A673 (cell line): ENCODE measurements around the gene CARD9. TPM values are rescaled to one million over a fixed set of nuclear protein-coding genes. Genes with fewer than 3 reads are reported as not detected.

ENCODE experiments used
- BruUV-seq: library from RNA; stranded (reverse); fragments of 400-500 nt; replicated peaks from 2 replicates; lab custom pipeline; 2021; lab: Mats Ljungman, UMichigan
- CTCF ChIA-PET: fragments of 300-600 bp; sonication (Branson Sonifier 250); formaldehyde crosslinking; loops from one replicate; lab custom pipeline; 2022; ENCODE audit warnings: antibody characterized with exemption; lab: Charles Lee
- POLR2A ChIA-PET: fragments of 300-600 bp; sonication (Branson Sonifier 250); formaldehyde crosslinking; loops from one replicate; lab custom pipeline; 2022; ENCODE audit warnings: antibody characterized with exemption; ENCODE audit not compliant: low non-redundant PET; lab: Charles Lee
- DNase-seq: peaks from one replicate; pipeline ENCODE4 v3.0.0-alpha.2; 2015; ENCODE audit warnings: low spot score
- H3K27ac ChIP-seq: fragments of 200-600 bp; sonication (generic); 2 replicates; pipeline ENCODE4 v1.5.1; 2016; ENCODE audit warnings: mixed run types, low read depth, mild to moderate bottlenecking, mixed read lengths, antibody characterized with exemption, low read length; ENCODE audit not compliant: poor library complexity, severe bottlenecking
- H3K27me3 ChIP-seq: fragments of 200-600 bp; sonication (generic); replicated peaks from 2 replicates; pipeline ENCODE4 v1.6.1; 2017; ENCODE audit warnings: mixed run types, low read depth, mild to moderate bottlenecking, mixed read lengths, antibody characterized with exemption, low read length; ENCODE audit not compliant: insufficient read depth, poor library complexity
- H3K36me3 ChIP-seq: fragments of 200-600 bp; sonication (generic); 2 replicates; pipeline ENCODE4 v1.6.1; 2016; ENCODE audit warnings: mixed run types, mild to moderate bottlenecking, mixed read lengths, antibody characterized with exemption, low read length; ENCODE audit not compliant: insufficient read depth, poor library complexity, severe bottlenecking
- H3K4me1 ChIP-seq: fragments of 200-600 bp; sonication (generic); 2 replicates; pipeline ENCODE4 v1.6.1; 2017; ENCODE audit warnings: mixed run types, mild to moderate bottlenecking, mixed read lengths, antibody characterized with exemption, low read length; ENCODE audit not compliant: insufficient read depth, poor library complexity, severe bottlenecking
- H3K4me3 ChIP-seq: fragments of 200-600 bp; sonication (generic); 2 replicates; pipeline ENCODE4 v1.5.1; 2016; ENCODE audit warnings: low read depth, mixed run types, mild to moderate bottlenecking, mixed read lengths, low read length; ENCODE audit not compliant: poor library complexity, severe bottlenecking
- H3K9me3 ChIP-seq: fragments of 200-600 bp; sonication (generic); 2 replicates; pipeline ENCODE4 v1.6.1; 2016; ENCODE audit warnings: mixed run types, low read depth, mild to moderate bottlenecking, mixed read lengths, antibody characterized with exemption, low read length; ENCODE audit not compliant: poor library complexity, severe bottlenecking
- CTCF ChIP-seq: fragments of 300-800, 200-600 bp; sonication (generic); conservative IDR thresholded peaks from 2 replicates; pipeline ENCODE4 v1.5.1; 2017; ENCODE audit warnings: low read depth, mild to moderate bottlenecking, antibody characterized with exemption, low read length, moderate library complexity, mixed read lengths
- EZH2 ChIP-seq: fragments of 200-600 bp; sonication (generic); IDR thresholded peaks from 2 replicates; pipeline ENCODE4 v1.6.1; 2017; ENCODE audit warnings: borderline replicate concordance, low read depth, mild to moderate bottlenecking, mixed read lengths, antibody characterized with exemption, low read length; ENCODE audit not compliant: poor library complexity, severe bottlenecking
- intact Hi-C: fragments of 100-400 bp; cut with micrococcal nuclease; formaldehyde crosslinking; loops from one replicate; pipeline ENCODE4 v1.10.0; 2022; ENCODE audit not compliant: unreplicated experiment
- total RNA-seq: library from RNA; stranded (reverse); gene quantifications from 2 replicates; pipeline ENCODE4 v1.2.3, GENCODE V29; 2021

Gene CARD9
- total RNA-seq, 1 experiment from 2014 or later, result 5.4 TPM

- DNase-seq, result no peak
- intact Hi-C loops, result no loop called here
- H3K4me3 ChIP-seq, result no peak overlapping the region
- ChIA-PET POLR2A (no interaction called here), CTCF (no interaction called here)
- peaks cover 15% of the 10 kb centered on the region for H3K9me3 ChIP-seq
- TF ChIP-seq CTCF, result no peak
- no peak for TF ChIP-seq EZH2
- no peaks in the 10 kb centered on the region for H3K27me3 ChIP-seq
- no peaks in the 10 kb centered on the region for H3K36me3 ChIP-seq
- no TSS peak for BruUV-seq
- H3K27ac ChIP-seq, result no peak overlapping the region
- H3K4me1 ChIP-seq, result no peaks in the 10 kb centered on the region
Observed at GRCh38 chr9:136316896-136317676, 56.4 kb downstream of the CARD9 start.

- H3K27ac ChIP-seq, result no peak overlapping the region
- no peaks in the 10 kb centered on the region for H3K36me3 ChIP-seq
- CTCF ChIA-PET, result no interaction called here
- BruUV-seq, result no TSS peak
- H3K4me3 ChIP-seq, result no peak overlapping the region
- TF ChIP-seq CTCF (no peak), EZH2 (no peak)
- DNase-seq, result no peak
- intact Hi-C loops, result no loop called here
- H3K4me1 ChIP-seq, result peaks cover 6% of the 10 kb centered on the region
- H3K9me3 ChIP-seq, result peaks cover 15% of the 10 kb centered on the region
- no peaks in the 10 kb centered on the region for H3K27me3 ChIP-seq
- POLR2A ChIA-PET, result no interaction called here
Observed at GRCh38 chr9:136316271-136316751, 57.2 kb downstream of the CARD9 start.

GRCh38 chr9:136314944-136315343 is 58.5 kb downstream of the CARD9 start:
- Histone ChIP-seq H3K36me3 (no peaks in the 10 kb centered on the region), H3K4me3 (no peak overlapping the region), H3K27me3 (no peaks in the 10 kb centered on the region), H3K27ac (no peak overlapping the region), H3K4me1 (peaks cover 8% of the 10 kb centered on the region), H3K9me3 (peaks cover 11% of the 10 kb centered on the region)
- no peak for DNase-seq
- POLR2A ChIA-PET, result no interaction called here
- CTCF ChIA-PET, result no interaction called here
- no peak for TF ChIP-seq EZH2
- no peak for TF ChIP-seq CTCF
- no TSS peak for BruUV-seq
- intact Hi-C loops, result no loop called here
